Measurements from ENCODE around the gene AFG1L.
A peak's percentile ranks its signal among the peaks of the same experiment; 100 is the strongest.

The AFG1L gene

GRCh38 chr6:108559097-108559883 lies 264.4 kb downstream of the AFG1L start:
- TF ChIP-seq ZFX (IDR thresholded peaks at IDR 0.05) (no peak), CTCF (conservative IDR thresholded peaks at IDR 0.05) (no peak)
- peak overlapping the region; percentile 94 for H3K27ac ChIP-seq

GRCh38 chr6:108559884-108560462 lies 265.1 kb downstream of the AFG1L start:
- no peak for TF ChIP-seq CTCF (conservative IDR thresholded peaks at IDR 0.05)
- no peak for TF ChIP-seq ZFX (IDR thresholded peaks at IDR 0.05)

GRCh38 chr6:108560463-108561308 lies 265.8 kb downstream of the AFG1L start, which contains the start of gene FOXO3:
TSS of gene FOXO3 (plus strand) at chr6:108560917. CDS start at chr6:108561209, 292 bp downstream.
- peak within 1 kb of the TSS; percentile 94 for H3K27ac ChIP-seq
- TF ChIP-seq ZFX (IDR thresholded peaks at IDR 0.05) (no peak), CTCF (conservative IDR thresholded peaks at IDR 0.05) (peak; percentile 13)

More at GRCh38 chr6:108559884-108560462, 265.1 kb downstream of the AFG1L start:
- H3K27ac ChIP-seq, result peak overlapping the region; percentile 94

- H3K27ac ChIP-seq, result peak overlapping the region; percentile 94
Observed at GRCh38 chr6:108561309-108561647, 266.4 kb downstream of the AFG1L start.

GRCh38 chr6:108561742-108562502 lies 267.1 kb downstream of the AFG1L start:
- TF ChIP-seq CTCF (conservative IDR thresholded peaks at IDR 0.05) (no peak), ZFX (IDR thresholded peaks at IDR 0.05) (no peak; the same call in 1 of the 2 replicates)
- peak overlapping the region; percentile 94 for H3K27ac ChIP-seq

GRCh38 chr6:108562503-108562993 lies 267.7 kb downstream of the AFG1L start:
- H3K27ac ChIP-seq, result peak overlapping the region; percentile 94
- TF ChIP-seq ZFX (IDR thresholded peaks at IDR 0.05), result no peak
- TF ChIP-seq CTCF (conservative IDR thresholded peaks at IDR 0.05), result no peak

- H3K27ac ChIP-seq, result no peak overlapping the region
- TF ChIP-seq ZFX (IDR thresholded peaks at IDR 0.05) (no peak), CTCF (conservative IDR thresholded peaks at IDR 0.05) (no peak)
Observed at GRCh38 chr6:108563292-108563691, 268.4 kb downstream of the AFG1L start.

Data from C4-2B (cell line).